ENCODE results near the gene TRIM69. TPM values are rescaled to one million over a fixed set of nuclear protein-coding genes. Genes with fewer than 3 reads are reported as not detected.
"Not testable (repeated sequence)": the region's sequence is repeated elsewhere in the genome, so short reads cannot be mapped to it uniquely, and the experiment has no call there.

Gene TRIM69
- total and polyA plus RNA-seq, 2 donors, result 22.0 to 40.8 TPM

- not testable (repeated sequence) for H3K36me3 ChIP-seq (ENCODE audit: insufficient read depth); H3K27ac ChIP-seq (ENCODE audit: low read depth); H3K4me3 ChIP-seq (ENCODE audit: low read depth, low read length); H3K4me1 ChIP-seq (ENCODE audit: insufficient read depth); DNase-seq (ENCODE audit: extremely low spot score)
- 84% methylated on average over 22 of the region's 24 CpGs for WGBS
These were observed 3.0 kb downstream of the TRIM69 start for GRCh38 chr15:44739222-44739847.

- not testable (repeated sequence) for DNase-seq (ENCODE audit: extremely low spot score); H3K4me1 ChIP-seq (ENCODE audit: insufficient read depth); H3K27ac ChIP-seq (ENCODE audit: low read depth); H3K36me3 ChIP-seq (ENCODE audit: insufficient read depth); H3K4me3 ChIP-seq (ENCODE audit: low read depth, low read length)
- WGBS, result 95% methylated on average over 1 of the region's 2 CpGs
These were observed 7.1 kb downstream of the TRIM69 start for GRCh38 chr15:44743454-44743853.

- no peaks in the 10 kb centered on the region for H3K36me3 ChIP-seq (ENCODE audit: insufficient read depth)
- WGBS, result 95% methylated on average over 1 of the region's 1 CpG
- H3K27ac ChIP-seq (ENCODE audit: low read depth), result no peak overlapping the region
- no peaks in the 10 kb centered on the region for H3K4me1 ChIP-seq (ENCODE audit: insufficient read depth)
- DNase-seq (ENCODE audit: extremely low spot score), result no peak
- no peak overlapping the region for H3K4me3 ChIP-seq (ENCODE audit: low read depth, low read length)
These were observed 17.0 kb downstream of the TRIM69 start for GRCh38 chr15:44753345-44753744.

GRCh38 chr15:44763187-44763586 lies 26.9 kb downstream of the TRIM69 start:
- Histone ChIP-seq H3K4me3 (ENCODE audit: low read depth, low read length) (no peak overlapping the region), H3K36me3 (ENCODE audit: insufficient read depth) (no peaks in the 10 kb centered on the region), H3K4me1 (ENCODE audit: insufficient read depth) (no peaks in the 10 kb centered on the region), H3K27ac (ENCODE audit: low read depth) (no peak overlapping the region)
- DNase-seq (ENCODE audit: extremely low spot score), result no peak
- 67% methylated on average over 2 of the region's 2 CpGs for WGBS

GRCh38 chr15:44763848-44764247 lies 27.5 kb downstream of the TRIM69 start:
- WGBS, result 66% methylated on average over 3 of the region's 3 CpGs
- Histone ChIP-seq H3K27ac (ENCODE audit: low read depth) (no peak overlapping the region), H3K4me1 (ENCODE audit: insufficient read depth) (no peaks in the 10 kb centered on the region), H3K36me3 (ENCODE audit: insufficient read depth) (no peaks in the 10 kb centered on the region), H3K4me3 (ENCODE audit: low read depth, low read length) (no peak overlapping the region)
- DNase-seq (ENCODE audit: extremely low spot score), result no peak

GRCh38 chr15:44765036-44765435 lies 28.7 kb downstream of the TRIM69 start:
- 34% methylated on average over 3 of the region's 3 CpGs for WGBS
- H3K27ac ChIP-seq (ENCODE audit: low read depth), result no peak overlapping the region
- no peak overlapping the region for H3K4me3 ChIP-seq (ENCODE audit: low read depth, low read length)
- no peaks in the 10 kb centered on the region for H3K36me3 ChIP-seq (ENCODE audit: insufficient read depth)
- H3K4me1 ChIP-seq (ENCODE audit: insufficient read depth), result no peaks in the 10 kb centered on the region
- no peak for DNase-seq (ENCODE audit: extremely low spot score)

GRCh38 chr15:44769521-44769920 lies 33.2 kb downstream of the TRIM69 start:
- WGBS, result 86% methylated on average over 5 of the region's 5 CpGs
- Histone ChIP-seq H3K4me3 (ENCODE audit: low read depth, low read length) (no peak overlapping the region), H3K36me3 (ENCODE audit: insufficient read depth) (no peaks in the 10 kb centered on the region), H3K4me1 (ENCODE audit: insufficient read depth) (no peaks in the 10 kb centered on the region), H3K27ac (ENCODE audit: low read depth) (no peak overlapping the region)
- no peak for DNase-seq (ENCODE audit: extremely low spot score)

GRCh38 chr15:44770715-44771114 lies 34.4 kb downstream of the TRIM69 start:
- H3K36me3 ChIP-seq (ENCODE audit: insufficient read depth); H3K4me3 ChIP-seq (ENCODE audit: low read depth, low read length); H3K27ac ChIP-seq (ENCODE audit: low read depth); DNase-seq (ENCODE audit: extremely low spot score); H3K4me1 ChIP-seq (ENCODE audit: insufficient read depth): not testable (repeated sequence)
- WGBS, result 71% methylated on average over 5 of the region's 5 CpGs

- peak; percentile 29 for DNase-seq (ENCODE audit: extremely low spot score)
- no peak overlapping the region for H3K27ac ChIP-seq (ENCODE audit: low read depth)
- no peak overlapping the region for H3K4me3 ChIP-seq (ENCODE audit: low read depth, low read length)
- 64% methylated on average over 4 of the region's 4 CpGs for WGBS
- no peaks in the 10 kb centered on the region for H3K4me1 ChIP-seq (ENCODE audit: insufficient read depth)
- no peaks in the 10 kb centered on the region for H3K36me3 ChIP-seq (ENCODE audit: insufficient read depth)
These were observed 39.6 kb downstream of the TRIM69 start for GRCh38 chr15:44775953-44776352.

- no peak for DNase-seq (ENCODE audit: extremely low spot score)
- 92% methylated on average over 2 of the region's 2 CpGs for WGBS
- Histone ChIP-seq H3K4me3 (ENCODE audit: low read depth, low read length) (no peak overlapping the region), H3K4me1 (ENCODE audit: insufficient read depth) (no peaks in the 10 kb centered on the region), H3K27ac (ENCODE audit: low read depth) (no peak overlapping the region), H3K36me3 (ENCODE audit: insufficient read depth) (no peaks in the 10 kb centered on the region)
These were observed 43.4 kb downstream of the TRIM69 start for GRCh38 chr15:44779761-44780160.

GRCh38 chr15:44780608-44781007 lies 44.3 kb downstream of the TRIM69 start:
- Histone ChIP-seq H3K27ac (ENCODE audit: low read depth) (no peak overlapping the region), H3K4me1 (ENCODE audit: insufficient read depth) (no peaks in the 10 kb centered on the region), H3K36me3 (ENCODE audit: insufficient read depth) (no peaks in the 10 kb centered on the region), H3K4me3 (ENCODE audit: low read depth, low read length) (no peak overlapping the region)
- no peak for DNase-seq (ENCODE audit: extremely low spot score)
- 69% methylated on average over 2 of the region's 2 CpGs for WGBS

- Histone ChIP-seq H3K4me1 (ENCODE audit: insufficient read depth) (no peaks in the 10 kb centered on the region), H3K27ac (ENCODE audit: low read depth) (no peak overlapping the region), H3K4me3 (ENCODE audit: low read depth, low read length) (no peak overlapping the region), H3K36me3 (ENCODE audit: insufficient read depth) (no peaks in the 10 kb centered on the region)
- WGBS, result 79% methylated on average over 7 of the region's 7 CpGs
- no peak for DNase-seq (ENCODE audit: extremely low spot score)
These were observed 44.9 kb downstream of the TRIM69 start for GRCh38 chr15:44781128-44781810.

- H3K27ac ChIP-seq (ENCODE audit: low read depth), result no peak overlapping the region
- no peaks in the 10 kb centered on the region for H3K4me1 ChIP-seq (ENCODE audit: insufficient read depth)
- no peaks in the 10 kb centered on the region for H3K36me3 ChIP-seq (ENCODE audit: insufficient read depth)
- WGBS, result 78% methylated on average over 3 of the region's 3 CpGs
- DNase-seq (ENCODE audit: extremely low spot score), result no peak
- no peak overlapping the region for H3K4me3 ChIP-seq (ENCODE audit: low read depth, low read length)
These were observed 46.2 kb downstream of the TRIM69 start for GRCh38 chr15:44782516-44782915.

GRCh38 chr15:44784918-44785274 lies 48.6 kb downstream of the TRIM69 start:
- H3K4me3 ChIP-seq (ENCODE audit: low read depth, low read length); H3K36me3 ChIP-seq (ENCODE audit: insufficient read depth); DNase-seq (ENCODE audit: extremely low spot score); H3K27ac ChIP-seq (ENCODE audit: low read depth); H3K4me1 ChIP-seq (ENCODE audit: insufficient read depth): not testable (repeated sequence)
- WGBS, result 61% methylated on average over 5 of the region's 5 CpGs

All from urinary bladder (tissue), 4 donors.